Spleen (tissue), 11 donors: ENCODE results near the gene TRIM10. TPM values are rescaled to one million over a fixed set of nuclear protein-coding genes. Genes with fewer than 3 reads are reported as not detected.
"Not testable (repeated sequence)": the region's sequence is repeated elsewhere in the genome, so short reads cannot be mapped to it uniquely, and the experiment has no call there.

Experiments used
- DNase-seq: peaks from one replicate; pipeline ENCODE4 v3.0.0-alpha.2; 2020
- H3K27ac ChIP-seq, 8 donors: fragments of 200-600 bp; sonication (generic) in 7 of 8; 1 replicate in 4 of 8; 2 replicates in 4 of 8; pipeline versions ENCODE4 v1.5.0 to v1.8.0; 2016 to 2021; ENCODE audit warnings: inconsistent platforms in 4 of 8, mild to moderate bottlenecking in 4 of 8, moderate library complexity in 1 of 8
- H3K27me3 ChIP-seq, 7 donors: fragments of 200-600 bp; sonication (generic) in 6 of 7; replicated peaks in 1 of 7; 1 replicate in 4 of 7; 2 replicates in 3 of 7; pipeline versions ENCODE4 v1.5.0 to v1.8.0; 2016 to 2021; ENCODE audit warnings: inconsistent platforms in 3 of 7, mild to moderate bottlenecking in 1 of 7
- H3K36me3 ChIP-seq, 6 donors: fragments of 200-600 bp; sonication (generic) in 5 of 6; 1 replicate in 4 of 6; 2 replicates in 2 of 6; pipeline versions ENCODE4 v1.5.0 to v1.8.0; 2016 to 2021; ENCODE audit warnings: inconsistent platforms in 2 of 6
- H3K4me1 ChIP-seq, 6 donors: fragments of 200-600 bp; sonication (generic) in 5 of 6; 1 replicate in 3 of 6; 2 replicates in 3 of 6; pipeline versions ENCODE4 v1.5.0 to v1.8.0; 2016 to 2021; ENCODE audit warnings: inconsistent platforms in 3 of 6
- H3K4me3 ChIP-seq, 8 donors: fragments of 200-600 bp; sonication (generic) in 7 of 8; 1 replicate in 4 of 8; 2 replicates in 4 of 8; pipeline versions ENCODE4 v1.5.0 to v1.8.0; 2016 to 2021; ENCODE audit warnings: inconsistent platforms in 4 of 8, mild to moderate bottlenecking in 4 of 8, moderate library complexity in 2 of 8
- H3K9me3 ChIP-seq, 8 donors: fragments of 200-600 bp; sonication (generic) in 7 of 8; 1 replicate in 4 of 8; 2 replicates in 4 of 8; pipeline versions ENCODE4 v1.5.0 to v1.8.0; 2016 to 2021; ENCODE audit warnings: inconsistent platforms in 4 of 8
- POLR2A ChIP-seq, 3 donors: fragments of 450-650 bp; IDR thresholded peaks; one replicate each; pipeline ENCODE4 v1.5.1; 2017; ENCODE audit warnings: antibody characterized with exemption in 3 of 3, mild to moderate bottlenecking in 1 of 3
- POLR2AphosphoS5 ChIP-seq, 3 donors: sonication (generic); formaldehyde crosslinking; IDR thresholded peaks; one replicate each; pipeline ENCODE4 v1.5.1; 2017; ENCODE audit warnings: antibody characterized with exemption in 3 of 3
- WGBS, 5 donors: extraction: QIAGEN DNeasy Blood & Tissue Kit in 3 of 5; methylation state at CpG; one replicate each; pipeline versions ENCODE4 v1.1.5 to v1.1.7; 2013 to 2018; 5-methylcytosine and 5-hydroxymethylcytosine counted together
- intact Hi-C: fragments of 100-400 bp; cut with DNase I; formaldehyde crosslinking; loops from one replicate; pipeline ENCODE4 v1.15.0; 2023; ENCODE audit warnings: low total_unique reads
- polyA plus RNA-seq, 3 donors: library from polyadenylated mRNA; stranded (reverse); fragments of 200-250 nt; gene quantifications; one replicate each; pipeline ENCODE4 v1.2.1, GENCODE V29; 2013
- total RNA-seq, 7 donors: library from RNA; depleted of rRNA in 3 of 7; stranded (reverse); fragments of >200 nt in 3 of 7; fragmentation: NEBNext Ultra II Directional in 4 of 7; extraction: Animal tissue kit (Norgen Biotek cat#: 25700) in 4 of 7; gene quantifications; one replicate each; pipeline versions ENCODE4 v1.1.0 to v1.2.1, GENCODE V29; 2016 to 2021
- TF ChIP-seq, protein P1 (sequence below), 11 experiments: fragments of 200-600 bp in 7 of 11; fragments of 450-650 bp in 4 of 11; sonication (generic) in 4 of 11; IDR thresholded peaks in 8 of 11; conservative IDR thresholded peaks in 3 of 11; 1 replicate in 7 of 11; 2 replicates in 4 of 11; pipeline versions ENCODE4 v1.4.0 to v1.8.0; 2016 to 2021; ENCODE audit warnings: antibody characterized with exemption in 11 of 11, inconsistent platforms in 4 of 11, mild to moderate bottlenecking in 1 of 11
- donor health status: healthy with polysubstance abuse.
- donor health status: DM: no; HTN: no; CAD: no; lungs with moderate emphysema.
- donor health status: DM: no; HTN: no; CAD: no.
- donor health status: Bipolar disorder and iron deficiency.
- donor health status: healthy.
- donor health status: DM: no; HTN: no; CAD: no.
- donor health status: DM: yes; HTN: yes; CAD: no.

The TRIM10 gene
- total and polyA plus RNA-seq, 10 donors, result 0.06 to 4.9 (median 1.1) TPM; not detected in 2

DNA sequence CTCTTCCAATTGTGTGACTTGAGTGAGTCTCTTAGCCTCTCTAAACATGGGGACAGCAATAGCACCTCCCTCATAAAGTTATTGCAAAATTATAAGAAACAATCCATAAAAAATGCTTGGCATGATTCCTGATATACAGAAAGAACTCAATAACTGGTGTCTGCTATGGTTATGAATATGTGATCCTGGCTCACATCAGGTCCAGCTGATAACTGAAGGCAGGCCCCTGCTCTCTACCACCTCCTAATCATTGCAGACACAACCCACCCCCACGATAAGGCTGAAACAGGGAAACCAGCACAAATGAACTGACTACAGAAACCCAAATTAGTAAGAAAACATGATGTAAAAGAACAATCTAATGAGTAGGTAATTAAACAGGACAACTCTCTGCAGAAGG lies 7.7 kb upstream of the TRIM10 start:
- no peak overlapping the region for H3K27ac ChIP-seq
- H3K27me3 ChIP-seq, result peaks cover 0 to 78% (median 31%) of the 10 kb centered on the region in 7 donors
- WGBS, 5 donors, result 64 to 89% (median 71%) methylated on average over 1 of the region's 1 CpG
- intact Hi-C loops, result no loop called here
- TF ChIP-seq POLR2A (IDR thresholded peaks at IDR 0.05), result no peak
- TF ChIP-seq, protein P1, sequence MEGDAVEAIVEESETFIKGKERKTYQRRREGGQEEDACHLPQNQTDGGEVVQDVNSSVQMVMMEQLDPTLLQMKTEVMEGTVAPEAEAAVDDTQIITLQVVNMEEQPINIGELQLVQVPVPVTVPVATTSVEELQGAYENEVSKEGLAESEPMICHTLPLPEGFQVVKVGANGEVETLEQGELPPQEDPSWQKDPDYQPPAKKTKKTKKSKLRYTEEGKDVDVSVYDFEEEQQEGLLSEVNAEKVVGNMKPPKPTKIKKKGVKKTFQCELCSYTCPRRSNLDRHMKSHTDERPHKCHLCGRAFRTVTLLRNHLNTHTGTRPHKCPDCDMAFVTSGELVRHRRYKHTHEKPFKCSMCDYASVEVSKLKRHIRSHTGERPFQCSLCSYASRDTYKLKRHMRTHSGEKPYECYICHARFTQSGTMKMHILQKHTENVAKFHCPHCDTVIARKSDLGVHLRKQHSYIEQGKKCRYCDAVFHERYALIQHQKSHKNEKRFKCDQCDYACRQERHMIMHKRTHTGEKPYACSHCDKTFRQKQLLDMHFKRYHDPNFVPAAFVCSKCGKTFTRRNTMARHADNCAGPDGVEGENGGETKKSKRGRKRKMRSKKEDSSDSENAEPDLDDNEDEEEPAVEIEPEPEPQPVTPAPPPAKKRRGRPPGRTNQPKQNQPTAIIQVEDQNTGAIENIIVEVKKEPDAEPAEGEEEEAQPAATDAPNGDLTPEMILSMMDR (IDR thresholded peaks at IDR 0.05 in 8 of 11, conservative IDR thresholded peaks at IDR 0.05 in 3 of 11), result no peak
- TF ChIP-seq POLR2AphosphoS5 (IDR thresholded peaks at IDR 0.05), result no peak
- no peak for DNase-seq
- H3K4me1 ChIP-seq, result peaks cover 6 to 15% (median 11%) of the 10 kb centered on the region in 6 donors
- H3K4me3 ChIP-seq, result no peak overlapping the region
- H3K9me3 ChIP-seq, result no peaks in the 10 kb centered on the region
- H3K36me3 ChIP-seq, result no peaks in the 10 kb centered on the region

DNA sequence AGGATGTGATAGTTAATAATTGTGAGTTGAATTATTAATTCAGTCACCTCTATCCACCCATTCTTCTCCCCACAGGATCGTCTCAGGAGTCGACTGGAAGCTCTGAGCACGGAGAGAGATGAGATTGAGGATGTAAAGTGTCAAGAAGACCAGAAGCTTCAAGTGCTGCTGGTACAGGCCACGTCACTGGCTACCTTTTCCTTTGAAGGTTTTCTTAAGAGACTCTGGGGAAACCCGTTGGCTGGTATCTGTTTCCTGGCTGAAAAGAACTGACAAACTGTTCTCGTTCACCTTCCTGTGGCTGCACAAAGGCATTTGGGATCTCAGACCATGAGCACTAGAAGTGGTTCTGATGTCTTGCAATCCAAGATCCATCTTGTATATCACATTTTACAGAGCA lies 6.1 kb upstream of the TRIM10 start:
- WGBS, 5 donors, result 34 to 50% (median 43%) methylated on average over 6 of the region's 6 CpGs
- no peak overlapping the region for H3K27ac ChIP-seq
- H3K9me3 ChIP-seq, result no peaks in the 10 kb centered on the region
- no peak overlapping the region for H3K4me3 ChIP-seq
- no peak for DNase-seq
- intact Hi-C loops, result no loop called here
- H3K36me3 ChIP-seq, result no peaks in the 10 kb centered on the region
- TF ChIP-seq, protein P1 (IDR thresholded peaks at IDR 0.05 in 8 of 11, conservative IDR thresholded peaks at IDR 0.05 in 3 of 11), result no peak
- TF ChIP-seq POLR2AphosphoS5 (IDR thresholded peaks at IDR 0.05) (no peak), POLR2A (IDR thresholded peaks at IDR 0.05) (no peak)
- peaks cover 3 to 11% (median 7%) of the 10 kb centered on the region in 6 donors for H3K4me1 ChIP-seq
- H3K27me3 ChIP-seq, result peaks cover 0 to 67% (median 20%) of the 10 kb centered on the region in 7 donors

DNA sequence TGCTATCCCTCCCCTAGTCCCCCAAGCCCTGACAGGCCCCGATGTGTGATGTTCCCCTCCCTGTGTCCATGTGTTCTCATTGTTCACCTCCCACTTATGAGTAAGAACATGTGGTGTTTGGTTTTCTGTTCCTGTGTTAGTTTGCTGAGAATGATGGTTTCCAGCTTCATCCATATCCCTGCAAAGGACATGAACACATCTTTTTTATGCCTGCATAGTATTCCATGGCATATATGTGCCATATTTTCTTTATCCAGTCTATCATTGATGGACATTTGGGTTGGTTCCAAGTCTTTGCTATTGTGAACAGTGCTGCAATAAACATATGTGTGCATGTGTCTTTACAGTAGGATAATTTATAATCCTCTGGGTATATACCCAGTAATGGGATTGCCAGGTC lies 4.2 kb upstream of the TRIM10 start:
- H3K4me3 ChIP-seq, intact Hi-C loops, H3K4me1 ChIP-seq, H3K36me3 ChIP-seq, H3K27ac ChIP-seq, H3K9me3 ChIP-seq, DNase-seq: not testable (repeated sequence)
- 87 to 100% (median 96%) methylated on average over 1 of the region's 1 CpG for WGBS, 5 donors
- peaks cover 0 to 48% (median 3%) of the 10 kb centered on the region in 7 donors for H3K27me3 ChIP-seq

DNA sequence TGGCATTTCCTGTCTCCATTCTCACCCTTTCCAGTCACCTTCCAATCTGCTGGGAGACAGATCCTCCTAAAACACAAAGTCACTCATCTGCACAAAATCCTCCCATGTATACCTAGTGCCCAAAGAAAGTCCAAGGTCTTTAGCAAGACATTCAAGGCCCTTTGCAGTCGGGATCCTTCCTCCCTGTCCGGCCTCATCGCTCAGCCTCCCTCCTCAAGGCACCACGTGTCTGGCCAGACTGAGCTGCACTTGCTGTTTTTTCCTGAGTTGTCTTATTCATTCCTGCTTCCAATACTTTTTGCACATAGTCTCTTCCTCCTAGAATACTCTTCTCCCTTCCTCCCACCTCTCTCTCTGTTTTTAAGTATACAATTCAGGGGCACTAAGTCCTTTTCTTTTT lies 3.7 kb upstream of the TRIM10 start:
- Histone ChIP-seq H3K4me3 (no peak overlapping the region), H3K27me3 (peaks cover 0 to 44% (median 2%) of the 10 kb centered on the region in 7 donors), H3K9me3 (no peaks in the 10 kb centered on the region), H3K4me1 (peaks cover 0 to 4% (median 0%) of the 10 kb centered on the region in 6 donors), H3K36me3 (no peaks in the 10 kb centered on the region), H3K27ac (no peak overlapping the region)
- 70 to 88% (median 84%) methylated on average over 4 of the region's 4 CpGs for WGBS, 5 donors
- no peak for DNase-seq
- intact Hi-C loops, result no loop called here
- TF ChIP-seq POLR2A (IDR thresholded peaks at IDR 0.05), result no peak
- TF ChIP-seq, protein P1 (IDR thresholded peaks at IDR 0.05 in 8 of 11, conservative IDR thresholded peaks at IDR 0.05 in 3 of 11), result no peak
- TF ChIP-seq POLR2AphosphoS5 (IDR thresholded peaks at IDR 0.05), result no peak
